Globus pallidus (tissue), 1 donor: Measurements from ENCODE around the gene HNRNPR.
A peak's percentile ranks its signal among the peaks of the same experiment; 100 is the strongest.
"Not testable (repeated sequence)": the region's sequence is repeated elsewhere in the genome, so short reads cannot be mapped to it uniquely, and the experiment has no call there.

Source experiments
- DNase-seq: peaks from one replicate; pipeline ENCODE4 v3.0.0-alpha.2; 2015; ENCODE audit warnings: low spot score

Gene HNRNPR

GRCh38 chr1:23344111-23344986, at the start of gene HNRNPR:
TSS of gene HNRNPR (minus strand) at chr1:23344284. CDS start at chr1:23341008, 3,276 bp downstream.
- DNase-seq: peak; percentile 100

GRCh38 chr1:23393706-23394105, 49.6 kb upstream of the HNRNPR start:
- no peak for DNase-seq

- DNase-seq: no peak
Observed at GRCh38 chr1:23392125-23392855, 48.2 kb upstream of the HNRNPR start.

GRCh38 chr1:23389837-23390321, 45.8 kb upstream of the HNRNPR start:
- no peak for DNase-seq

- DNase-seq: no peak
Observed at GRCh38 chr1:23387494-23387893, 43.4 kb upstream of the HNRNPR start.

- no peak for DNase-seq
Observed at GRCh38 chr1:23385119-23385621, 41.1 kb upstream of the HNRNPR start.

- no peak for DNase-seq
Observed at GRCh38 chr1:23384312-23385058, 40.4 kb upstream of the HNRNPR start.

- DNase-seq: no peak
Observed at GRCh38 chr1:23383577-23384311, 39.7 kb upstream of the HNRNPR start.

- no peak for DNase-seq
Observed at GRCh38 chr1:23381233-23381885, 37.3 kb upstream of the HNRNPR start.

- DNase-seq: no peak
Observed at GRCh38 chr1:23380719-23381118, 36.6 kb upstream of the HNRNPR start.

- DNase-seq: not testable (repeated sequence)
Observed at GRCh38 chr1:23380236-23380635, 36.2 kb upstream of the HNRNPR start.

- DNase-seq: no peak
Observed at GRCh38 chr1:23376890-23377811, 33.1 kb upstream of the HNRNPR start.

GRCh38 chr1:23374079-23374735, 30.1 kb upstream of the HNRNPR start:
- DNase-seq: not testable (repeated sequence)

GRCh38 chr1:23371987-23372880, 28.1 kb upstream of the HNRNPR start:
- DNase-seq: no peak

GRCh38 chr1:23370709-23371584, 26.9 kb upstream of the HNRNPR start:
- DNase-seq: no peak

- no peak for DNase-seq
Observed at GRCh38 chr1:23370330-23370708, 26.2 kb upstream of the HNRNPR start.
